NCI-H82 treated with DMSO at 0.1 percent for 48 hours (cell line): ENCODE measurements around the gene LHX4.
"Not testable (repeated sequence)": the region's sequence is repeated elsewhere in the genome, so short reads cannot be mapped to it uniquely, and the experiment has no call there.

Experiments used
- DNase-seq: peaks from one replicate; lab custom pipeline; 2025; ENCODE audit not compliant: unreplicated experiment; lab: John Stamatoyannopoulos, UW

Gene LHX4

DNA sequence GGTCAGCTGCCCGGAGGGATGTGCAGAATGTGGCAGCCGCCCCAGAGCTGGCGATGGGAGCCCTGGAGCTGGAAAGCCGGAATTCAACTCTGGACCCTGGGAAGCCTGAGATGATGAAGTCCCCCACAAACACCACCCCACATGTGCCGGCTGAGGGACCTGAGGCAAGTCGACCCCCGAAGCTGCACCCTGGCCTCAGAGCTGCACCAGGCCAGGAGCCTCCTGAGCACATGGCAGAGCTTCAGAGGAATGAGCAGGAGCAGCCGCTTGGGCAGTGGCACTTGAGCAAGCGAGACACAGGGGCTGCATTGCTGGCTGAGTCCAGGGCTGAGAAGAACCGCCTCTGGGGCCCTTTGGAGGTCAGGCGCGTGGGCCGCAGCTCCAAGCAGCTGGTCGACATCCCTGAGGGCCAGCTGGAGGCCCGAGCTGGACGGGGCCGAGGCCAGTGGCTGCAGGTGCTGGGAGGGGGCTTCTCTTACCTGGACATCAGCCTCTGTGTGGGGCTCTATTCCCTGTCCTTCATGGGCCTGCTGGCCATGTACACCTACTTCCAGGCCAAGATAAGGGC lies 33.5 kb upstream of the LHX4 start:
- no peak for DNase-seq

DNA sequence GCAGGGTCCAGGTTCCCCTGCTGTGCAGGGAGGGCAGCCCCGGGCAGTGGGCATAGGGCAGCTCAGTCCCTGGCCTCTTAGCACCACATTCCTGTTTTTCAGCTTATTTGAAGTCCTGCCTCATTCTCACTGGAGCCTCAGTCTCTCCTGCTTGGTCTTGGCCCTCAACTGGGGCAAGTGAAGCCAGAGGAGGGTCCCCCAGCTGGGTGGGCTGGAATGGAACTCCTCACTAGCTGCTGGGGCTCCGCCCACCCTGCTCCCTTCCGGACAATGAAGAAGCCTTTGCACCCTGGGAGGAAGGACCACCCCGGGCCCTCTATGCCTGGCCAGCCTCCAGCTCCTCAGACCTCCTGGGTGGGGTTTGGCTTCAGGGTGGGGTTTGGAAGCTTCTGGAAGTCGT lies 32.8 kb upstream of the LHX4 start:
- DNase-seq = no peak

DNA sequence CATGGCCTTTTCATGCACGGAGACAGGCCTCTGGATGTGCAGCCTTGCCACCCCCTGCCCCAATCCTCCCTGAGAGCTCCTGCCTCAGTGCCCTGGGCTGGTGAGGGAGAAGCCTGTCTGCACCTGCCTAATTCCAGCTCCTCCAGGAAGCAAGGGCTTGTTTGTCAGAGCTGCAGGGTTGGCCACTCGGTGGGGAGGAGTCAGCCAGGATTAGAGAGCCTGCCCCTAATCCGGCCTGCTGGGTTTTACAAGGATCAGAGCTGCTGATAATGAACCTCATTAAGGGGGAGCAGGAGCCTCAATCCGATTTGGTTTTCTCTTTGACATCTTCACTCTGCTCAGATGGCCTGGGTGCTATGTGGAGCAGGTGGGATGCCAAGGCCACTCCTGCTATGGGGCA lies 31.9 kb upstream of the LHX4 start:
- DNase-seq = peak; percentile 100

- DNase-seq = no peak
Measured at GRCh38 chr1:180198611-180199010, 31.5 kb upstream of the LHX4 start.

GRCh38 chr1:180199018-180199417 lies 31.0 kb upstream of the LHX4 start:
- peak; percentile 28 for DNase-seq

DNA sequence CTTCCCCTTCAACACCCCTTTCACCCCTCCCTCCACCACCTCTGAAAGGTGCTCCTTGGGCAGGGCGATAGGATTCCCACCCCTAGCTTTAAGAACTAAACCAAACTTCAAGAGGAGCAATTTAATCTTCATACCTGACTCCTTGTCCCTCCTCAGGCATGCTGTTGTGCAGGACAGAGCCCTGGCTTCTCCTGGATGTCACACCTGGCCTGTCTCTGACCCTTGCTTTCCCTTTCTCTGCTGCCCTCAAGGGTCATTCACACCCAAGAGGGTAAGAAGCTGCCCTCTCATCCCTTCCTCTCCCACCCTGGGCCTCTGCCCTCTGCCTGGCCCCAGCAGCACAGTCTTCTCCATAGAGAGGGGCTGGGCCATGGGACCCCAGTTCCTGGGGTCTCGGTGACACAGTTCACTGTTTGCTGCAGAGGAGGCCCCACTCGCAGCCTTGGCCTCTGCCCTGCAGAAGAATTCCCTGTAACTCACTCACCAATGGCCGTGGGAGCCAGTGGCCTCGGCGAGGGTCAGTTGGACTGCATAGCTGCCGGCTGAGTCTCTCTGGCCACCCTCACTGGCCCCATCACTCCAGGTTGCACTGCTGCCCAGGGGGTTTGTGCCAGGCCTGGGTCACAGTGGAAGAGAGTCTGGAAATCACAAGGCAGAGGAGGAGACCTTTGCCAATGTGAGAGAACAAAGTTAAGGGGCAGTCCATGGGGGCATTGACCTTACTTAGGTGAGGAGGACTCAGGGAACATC lies 28.4 kb upstream of the LHX4 start:
- DNase-seq = no peak

DNA sequence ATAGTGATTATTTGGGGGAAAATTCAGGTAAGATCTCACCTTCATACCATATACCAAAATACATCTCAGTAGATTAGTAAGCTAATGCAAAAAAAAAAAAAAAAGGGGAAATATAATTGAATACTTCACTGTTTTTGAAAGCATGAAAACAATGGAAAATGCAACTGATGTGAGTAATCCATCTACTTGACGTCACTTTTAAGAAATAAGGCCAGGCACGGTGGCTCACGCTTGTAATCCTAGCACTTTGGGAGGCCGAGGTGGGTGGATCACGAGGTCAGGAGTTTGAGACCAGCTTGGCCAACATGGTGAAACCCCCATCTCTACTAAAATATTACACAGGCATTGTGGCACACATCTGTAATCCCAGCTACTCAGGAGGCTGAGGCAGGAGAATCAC lies 27.5 kb upstream of the LHX4 start:
- DNase-seq = not testable (repeated sequence)

GRCh38 chr1:180204231-180204630 lies 25.8 kb upstream of the LHX4 start:
- no peak for DNase-seq

DNA sequence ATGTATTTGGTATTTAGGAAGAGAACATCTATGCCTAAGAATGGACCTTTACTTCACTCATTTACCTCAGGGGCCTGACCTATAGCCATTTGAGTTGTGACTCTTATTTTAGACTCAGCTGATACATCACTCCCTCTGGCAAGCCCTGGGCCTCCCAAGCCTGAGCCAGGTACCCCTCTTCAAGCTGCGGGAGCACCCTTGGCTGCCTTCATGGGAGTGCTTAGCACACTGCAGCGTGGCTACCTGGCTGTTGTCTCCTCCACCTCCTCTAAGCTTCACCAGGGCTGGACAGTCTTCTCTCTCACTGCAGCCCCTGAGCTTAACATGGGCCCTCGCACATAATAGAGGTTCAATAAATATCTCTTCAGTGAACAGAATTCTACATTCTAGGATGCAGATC lies 23.5 kb upstream of the LHX4 start:
- DNase-seq = no peak

DNA sequence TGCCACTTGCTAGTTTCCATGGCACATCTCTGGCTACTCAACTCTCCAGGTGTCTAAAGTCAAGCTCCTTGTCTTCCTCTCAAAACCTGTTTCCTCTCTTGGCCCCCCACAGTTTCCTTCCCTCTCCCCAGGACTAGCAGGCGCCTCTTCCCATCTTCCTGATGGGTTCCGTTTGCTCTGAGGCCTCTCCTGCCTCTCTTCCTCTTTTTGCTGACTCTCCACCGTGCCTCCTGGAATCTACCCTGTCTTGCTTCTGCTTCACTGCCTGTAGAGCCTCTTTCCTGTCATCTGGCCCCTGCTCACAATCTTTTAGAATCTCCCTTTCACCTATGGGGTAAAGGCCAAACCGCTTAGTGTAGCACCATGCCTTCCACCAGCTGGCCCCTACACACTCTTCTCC lies 21.8 kb upstream of the LHX4 start:
- DNase-seq = no peak

DNA sequence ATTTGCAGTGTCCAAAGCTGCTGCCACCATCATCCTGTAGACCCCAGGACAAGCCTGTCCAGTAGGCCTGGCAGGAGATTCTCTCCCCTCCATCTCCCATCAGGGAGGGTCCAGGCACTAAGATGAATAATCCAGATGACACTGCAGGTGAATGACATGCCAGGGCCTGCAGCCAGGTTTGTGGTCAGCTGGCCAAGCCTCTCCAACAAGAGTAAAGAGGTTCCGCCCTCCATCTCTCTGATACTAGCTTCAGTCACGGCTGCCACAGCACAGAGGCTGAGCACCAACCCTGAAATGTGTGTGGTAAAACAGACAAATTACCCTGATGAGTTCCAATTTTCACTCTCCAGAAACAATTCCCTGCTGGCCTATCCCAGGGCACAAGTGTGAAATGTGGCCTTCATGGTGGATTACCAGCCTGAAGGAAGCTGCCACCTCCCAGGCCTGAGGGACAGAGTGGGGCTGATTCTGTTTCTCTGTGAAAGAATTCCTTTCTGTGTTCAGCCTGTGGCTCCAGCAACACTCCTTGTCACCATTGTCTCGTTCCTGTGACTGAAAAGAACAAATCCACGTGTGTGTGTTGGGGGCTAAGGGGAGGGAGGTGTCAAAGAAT lies 19.9 kb upstream of the LHX4 start:
- DNase-seq = no peak

DNA sequence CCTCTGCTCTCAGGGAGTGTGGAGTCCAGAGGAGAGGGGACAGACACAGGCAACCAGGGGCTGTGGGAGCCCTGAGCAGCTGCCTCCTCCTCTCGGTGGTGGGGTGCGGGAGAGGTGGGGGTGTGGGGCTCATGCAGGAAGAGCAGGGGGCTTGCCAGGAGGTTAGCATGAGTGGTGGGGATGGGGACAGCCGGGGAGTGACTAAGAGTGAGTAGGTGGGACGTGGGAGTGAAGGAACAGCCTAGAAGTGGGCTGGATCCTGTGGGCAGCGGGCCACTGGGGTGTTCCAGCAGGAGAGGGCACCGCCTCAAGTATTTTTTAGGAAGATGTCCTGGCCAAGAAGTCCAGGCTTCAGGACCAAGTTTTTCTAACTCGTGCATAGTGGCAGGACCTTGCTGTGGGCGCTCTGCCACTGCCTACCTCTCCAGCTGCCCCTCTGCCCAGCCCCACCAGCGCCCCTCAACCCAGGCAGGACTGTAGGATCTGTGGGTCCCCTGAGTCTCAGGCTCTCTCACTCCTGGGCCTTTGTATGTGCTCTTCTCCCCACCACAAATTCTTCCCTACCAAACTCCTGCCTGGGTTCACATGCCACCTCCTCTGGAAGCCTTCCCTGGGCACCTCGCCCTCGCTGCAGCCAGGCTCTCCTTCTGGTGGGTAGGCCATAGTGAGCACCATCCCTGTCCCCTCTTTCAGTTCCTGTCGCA lies 18.8 kb upstream of the LHX4 start:
- no peak for DNase-seq

GRCh38 chr1:180211860-180212229 lies 18.2 kb upstream of the LHX4 start:
- DNase-seq = no peak

DNA sequence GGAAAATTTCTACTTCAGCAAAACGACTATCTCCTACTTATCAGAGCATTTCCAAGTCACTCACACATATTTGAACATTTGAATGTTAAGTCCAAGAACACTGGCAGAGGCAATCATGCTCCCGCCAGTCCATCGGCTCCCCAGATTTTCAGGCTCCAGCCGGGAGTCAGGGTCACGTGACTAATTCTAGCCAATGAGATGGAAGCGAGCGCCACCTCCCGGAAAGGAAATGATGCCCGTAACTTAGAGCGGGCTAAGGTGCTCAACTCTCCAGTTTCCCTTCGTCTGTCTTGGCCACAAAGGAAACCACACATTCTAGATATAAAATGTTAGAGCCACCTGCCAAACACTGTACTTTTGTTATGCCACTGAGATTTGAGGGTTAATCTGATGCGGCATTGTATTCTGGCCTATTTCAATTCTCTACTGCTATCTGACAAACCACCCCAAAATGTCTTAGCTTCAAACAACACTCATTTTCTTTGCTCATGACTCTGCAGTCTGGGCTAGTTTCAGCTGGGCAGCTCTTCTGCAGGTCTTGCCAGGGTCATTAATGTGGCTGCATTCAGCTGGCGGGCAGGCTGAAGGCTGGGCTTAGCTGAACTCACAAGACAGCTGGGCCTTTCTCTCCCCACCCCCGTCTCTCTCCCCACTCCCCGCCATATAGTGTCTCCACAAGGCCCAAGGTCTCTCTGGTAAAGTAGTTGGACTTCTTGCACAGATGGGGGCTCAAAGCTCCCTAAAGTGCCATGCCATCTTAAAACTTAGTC lies 16.5 kb upstream of the LHX4 start:
- no peak for DNase-seq

- no peak for DNase-seq
Measured at GRCh38 chr1:180215856-180216625, 14.0 kb upstream of the LHX4 start.

DNA sequence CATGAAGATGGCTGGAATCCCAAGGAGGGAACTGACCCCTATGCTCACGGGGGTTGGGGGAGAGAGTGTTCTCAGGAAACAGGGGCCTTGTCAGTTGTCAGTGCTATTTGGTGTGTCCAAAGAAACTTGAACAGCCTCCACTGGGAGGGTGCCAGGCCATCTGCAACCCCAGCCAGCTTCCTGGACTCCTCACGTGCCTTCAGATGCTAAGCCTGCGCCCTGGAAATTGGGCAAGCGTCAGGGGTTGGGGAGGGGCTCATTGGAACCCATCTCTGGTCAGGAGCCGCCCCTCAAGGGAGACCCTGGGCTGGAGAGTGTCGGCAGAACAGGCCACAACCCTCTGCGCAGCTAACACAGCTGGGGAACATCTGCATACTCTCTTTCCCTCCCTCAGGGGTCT lies 13.1 kb upstream of the LHX4 start:
- DNase-seq = no peak

GRCh38 chr1:180218806-180219765 lies 11.0 kb upstream of the LHX4 start:
- DNase-seq = peak; percentile 41

GRCh38 chr1:180219776-180220175 lies 10.3 kb upstream of the LHX4 start:
- no peak for DNase-seq

- DNase-seq = no peak
Measured at GRCh38 chr1:180221462-180221861, 8.6 kb upstream of the LHX4 start.
